Transverse colon (tissue), 4 donors: ENCODE data around the gene SLC39A11. TPM values are rescaled to one million over a fixed set of nuclear protein-coding genes. Genes with fewer than 3 reads are reported as not detected.
"Not testable (repeated sequence)": the region's sequence is repeated elsewhere in the genome, so short reads cannot be mapped to it uniquely, and the experiment has no call there.

ENCODE experiments used
- DNase-seq: peaks from one replicate; pipeline ENCODE4 v3.0.0-alpha.2; 2019
- H3K27ac ChIP-seq, 4 donors: fragments of 200-600 bp; sonication (generic); 2 replicates each; pipeline ENCODE4 v1.5.1; 2016 to 2018; ENCODE audit warnings: inconsistent platforms in 4 of 4
- H3K27me3 ChIP-seq: fragments of 200-600 bp; sonication (generic); 2 replicates; pipeline ENCODE4 v1.5.1; 2017; ENCODE audit warnings: inconsistent platforms
- H3K36me3 ChIP-seq, 4 donors: fragments of 200-600 bp; sonication (generic); 2 replicates each; pipeline ENCODE4 v1.5.1; 2017 to 2019; ENCODE audit warnings: inconsistent platforms in 4 of 4
- H3K4me1 ChIP-seq, 4 donors: fragments of 200-600 bp; sonication (generic); 2 replicates each; pipeline ENCODE4 v1.5.1; 2017 to 2020; ENCODE audit warnings: inconsistent platforms in 4 of 4
- H3K4me3 ChIP-seq, 4 donors: fragments of 200-600 bp; sonication (generic); 1 replicate in 1 of 4; 2 replicates in 3 of 4; pipeline versions ENCODE4 v1.5.1 to v1.6.1; 2017 to 2019; ENCODE audit warnings: inconsistent platforms in 4 of 4
- H3K9me3 ChIP-seq, 2 donors: fragments of 200-600 bp; sonication (generic); 2 replicates each; pipeline ENCODE4 v1.5.1; 2017 to 2019; ENCODE audit warnings: inconsistent platforms in 2 of 2
- EP300 ChIP-seq: sonication (generic); formaldehyde crosslinking; IDR thresholded peaks from one replicate; pipeline ENCODE4 v1.6.1; 2017; ENCODE audit warnings: antibody characterized with exemption, low read depth
- POLR2A ChIP-seq: fragments of 450-650 bp; IDR thresholded peaks from one replicate; pipeline ENCODE4 v1.6.1; 2016; ENCODE audit warnings: antibody characterized with exemption, mild to moderate bottlenecking, moderate library complexity
- POLR2AphosphoS5 ChIP-seq, 3 donors: sonication (generic); formaldehyde crosslinking; IDR thresholded peaks; one replicate each; pipeline ENCODE4 v1.6.1; 2016; ENCODE audit warnings: antibody characterized with exemption in 3 of 3
- WGBS, 2 donors: methylation state at CpG; one replicate each; pipeline ENCODE4 v1.1.5; 2018; ENCODE audit warnings: low coverage in 1 of 2; 5-methylcytosine and 5-hydroxymethylcytosine counted together
- in situ Hi-C, 4 donors: fragments of 200-750 bp; cut with MboI; loops; one replicate each; pipeline versions ENCODE4 v1.15.0 to v1.15.1; 2017; ENCODE audit warnings: low sequenced_read_pairs in 3 of 4, low pct_ligation_motif_present in 1 of 4, low pct_unique_long_range_greater_than_20kb in 1 of 4
- intact Hi-C: fragments of 100-400 bp; cut with DNase I; formaldehyde crosslinking; loops from one replicate; pipeline ENCODE4 v1.15.1; 2023; ENCODE audit warnings: low total_unique reads
- total RNA-seq, 4 donors: library from RNA; depleted of rRNA; stranded (reverse); fragments of >200 nt; gene quantifications; one replicate each; pipeline ENCODE4 v1.1.0, GENCODE V29; 2016
- TF ChIP-seq, protein P1 (sequence below), 5 experiments: fragments of 200-600 bp in 3 of 5; fragments of 450-650 bp in 2 of 5; sonication (generic) in 3 of 5; IDR thresholded peaks; 1 replicate in 2 of 5; 2 replicates in 3 of 5; pipeline ENCODE4 v1.5.1; 2016 to 2017; ENCODE audit warnings: antibody characterized with exemption in 5 of 5, inconsistent platforms in 3 of 5, mild to moderate bottlenecking in 2 of 5, moderate library complexity in 1 of 5

Gene SLC39A11
- total RNA-seq, 4 donors from 2014 or later, result 20.7 to 49.7 (median 33.3) TPM

DNA sequence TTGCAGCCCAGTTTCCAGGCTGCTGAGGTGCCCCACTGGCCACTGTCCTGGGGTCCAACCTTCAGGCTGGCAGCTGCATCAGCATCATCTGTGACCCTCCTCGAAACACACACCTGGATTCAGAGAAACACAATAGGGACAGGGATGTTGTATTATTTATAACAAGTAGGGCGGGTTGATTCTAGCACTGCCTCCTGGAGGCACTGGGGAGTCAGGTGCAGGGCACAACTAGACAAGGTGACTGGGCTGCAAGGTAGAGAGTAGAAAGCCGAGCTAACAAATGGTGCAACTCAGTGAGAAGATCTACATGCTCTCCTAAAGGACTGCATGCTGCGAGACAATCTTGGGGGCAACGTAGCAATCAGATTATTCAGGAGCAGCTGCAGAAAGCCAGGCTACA is 317.3 kb downstream of the SLC39A11 start:
- DNase-seq, result no peak
- Histone ChIP-seq H3K9me3 (no peaks in the 10 kb centered on the region), H3K27me3 (no peaks in the 10 kb centered on the region), H3K4me3 (no peak overlapping the region), H3K36me3 (no peaks in the 10 kb centered on the region), H3K27ac (no peak overlapping the region), H3K4me1 (no peaks in the 10 kb centered on the region)
- 90 to 98% methylated on average over 3 to 5 of the region's 5 CpGs for WGBS, 2 donors
- no peak for TF ChIP-seq POLR2AphosphoS5 (IDR thresholded peaks at IDR 0.05)
- TF ChIP-seq, protein P1, sequence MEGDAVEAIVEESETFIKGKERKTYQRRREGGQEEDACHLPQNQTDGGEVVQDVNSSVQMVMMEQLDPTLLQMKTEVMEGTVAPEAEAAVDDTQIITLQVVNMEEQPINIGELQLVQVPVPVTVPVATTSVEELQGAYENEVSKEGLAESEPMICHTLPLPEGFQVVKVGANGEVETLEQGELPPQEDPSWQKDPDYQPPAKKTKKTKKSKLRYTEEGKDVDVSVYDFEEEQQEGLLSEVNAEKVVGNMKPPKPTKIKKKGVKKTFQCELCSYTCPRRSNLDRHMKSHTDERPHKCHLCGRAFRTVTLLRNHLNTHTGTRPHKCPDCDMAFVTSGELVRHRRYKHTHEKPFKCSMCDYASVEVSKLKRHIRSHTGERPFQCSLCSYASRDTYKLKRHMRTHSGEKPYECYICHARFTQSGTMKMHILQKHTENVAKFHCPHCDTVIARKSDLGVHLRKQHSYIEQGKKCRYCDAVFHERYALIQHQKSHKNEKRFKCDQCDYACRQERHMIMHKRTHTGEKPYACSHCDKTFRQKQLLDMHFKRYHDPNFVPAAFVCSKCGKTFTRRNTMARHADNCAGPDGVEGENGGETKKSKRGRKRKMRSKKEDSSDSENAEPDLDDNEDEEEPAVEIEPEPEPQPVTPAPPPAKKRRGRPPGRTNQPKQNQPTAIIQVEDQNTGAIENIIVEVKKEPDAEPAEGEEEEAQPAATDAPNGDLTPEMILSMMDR (IDR thresholded peaks at IDR 0.05), result no peak
- no peak for TF ChIP-seq POLR2A
- TF ChIP-seq EP300, result no peak
- intact Hi-C loops, result loop anchor here (5.0 kb wide), 1 partner anchor 1153 kb away; no protein-coding TSS in a partner anchor
- in situ Hi-C loops, result no loop called here

DNA sequence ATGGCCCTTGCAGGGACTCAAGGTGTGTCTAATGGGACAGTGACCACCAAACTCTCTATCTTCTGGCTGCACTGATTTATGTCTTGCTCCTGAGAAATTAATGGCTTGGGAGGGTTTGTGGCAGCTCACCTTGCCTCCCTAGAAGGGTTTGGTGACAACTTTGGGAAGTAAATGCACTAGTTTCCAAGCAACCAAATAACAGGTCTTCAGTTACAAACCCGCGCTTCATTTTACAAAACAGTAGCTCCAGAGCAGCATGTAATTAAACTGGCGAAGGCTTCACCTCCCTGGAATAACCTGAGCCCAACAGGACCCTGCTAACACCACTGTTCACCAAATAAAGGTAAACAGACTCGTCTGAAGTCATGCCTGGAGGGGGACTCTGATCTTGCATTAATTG is 318.3 kb downstream of the SLC39A11 start:
- TF ChIP-seq EP300 (no peak), POLR2A (no peak), POLR2AphosphoS5 (IDR thresholded peaks at IDR 0.05) (no peak)
- intact Hi-C loops, result no loop called here

DNA sequence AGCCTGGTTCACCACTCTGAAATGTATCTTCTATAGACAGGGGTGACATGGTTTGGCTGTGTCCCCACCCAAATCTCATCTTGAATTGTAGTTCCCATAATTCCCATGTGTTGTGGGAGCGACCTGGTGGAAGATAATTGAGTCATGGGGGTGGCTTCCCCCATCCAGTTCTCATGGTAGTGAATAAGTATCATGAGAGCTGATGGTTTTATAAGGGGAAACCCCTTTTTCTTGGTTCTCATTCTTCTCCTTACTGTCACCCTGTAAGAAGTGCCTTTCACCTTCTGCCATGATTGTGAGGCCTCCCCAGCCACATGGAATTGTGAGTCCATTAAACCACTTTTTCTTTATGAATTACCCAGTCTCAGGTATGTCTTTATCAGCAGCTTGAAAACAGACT is 319.3 kb downstream of the SLC39A11 start:
- H3K9me3 ChIP-seq, H3K4me1 ChIP-seq, H3K27ac ChIP-seq, in situ Hi-C loops, DNase-seq, H3K4me3 ChIP-seq, H3K36me3 ChIP-seq, intact Hi-C loops, H3K27me3 ChIP-seq: not testable (repeated sequence)
- WGBS, 2 donors, result 87% methylated on average over 1 of the region's 1 CpG; no CpG with 5 or more reads in 1 of the 2 donors

More for the DNA sequence above, 318.3 kb downstream of the SLC39A11 start:
- Histone ChIP-seq H3K27me3 (no peaks in the 10 kb centered on the region), H3K36me3 (no peaks in the 10 kb centered on the region), H3K27ac (no peak overlapping the region), H3K4me3 (no peak overlapping the region), H3K9me3 (no peaks in the 10 kb centered on the region), H3K4me1 (no peaks in the 10 kb centered on the region)
- in situ Hi-C loops, result no loop called here
- DNase-seq, result no peak
- WGBS, 2 donors, result 96% methylated on average over 4 of the region's 4 CpGs; no CpG with 5 or more reads in 1 of the 2 donors

DNA sequence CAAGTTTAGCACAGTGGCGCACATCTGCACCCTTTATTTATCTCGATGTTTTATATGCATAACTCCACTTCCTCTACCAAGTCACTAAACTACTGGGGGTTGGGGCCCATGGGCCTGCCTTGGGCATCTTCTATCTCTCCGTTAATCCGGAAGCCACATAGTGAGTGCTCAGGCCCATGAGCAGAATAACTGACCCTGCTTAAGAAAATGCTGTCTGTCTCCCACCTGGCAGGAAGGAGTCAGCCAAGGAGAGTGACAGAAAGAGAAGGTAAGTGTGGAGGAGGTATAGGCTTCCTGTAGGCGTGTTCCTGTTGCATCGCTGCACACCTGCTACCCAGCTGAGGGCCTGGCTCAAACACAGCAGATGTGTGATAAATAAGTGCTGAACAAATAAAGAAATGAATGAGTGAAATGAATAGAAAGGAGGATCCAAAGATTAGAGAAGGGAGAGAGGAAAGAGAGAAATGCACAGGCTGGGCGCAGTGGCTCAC is 320.1 kb downstream of the SLC39A11 start:
- in situ Hi-C loops, result no loop called here
- no peaks in the 10 kb centered on the region for H3K27me3 ChIP-seq
- TF ChIP-seq EP300 (no peak), POLR2AphosphoS5 (IDR thresholded peaks at IDR 0.05) (no peak), POLR2A (no peak)
- TF ChIP-seq, protein P1 (IDR thresholded peaks at IDR 0.05), result no peak
- 90% methylated on average over 4 to 7 of the region's 7 CpGs for WGBS, 2 donors
- intact Hi-C loops, result no loop called here
- no peak overlapping the region for H3K4me3 ChIP-seq
- H3K9me3 ChIP-seq, result no peaks in the 10 kb centered on the region
- H3K36me3 ChIP-seq, result no peaks in the 10 kb centered on the region
- peak; percentile 10 for DNase-seq
- H3K4me1 ChIP-seq, result no peaks in the 10 kb centered on the region
- no peak overlapping the region for H3K27ac ChIP-seq

DNA sequence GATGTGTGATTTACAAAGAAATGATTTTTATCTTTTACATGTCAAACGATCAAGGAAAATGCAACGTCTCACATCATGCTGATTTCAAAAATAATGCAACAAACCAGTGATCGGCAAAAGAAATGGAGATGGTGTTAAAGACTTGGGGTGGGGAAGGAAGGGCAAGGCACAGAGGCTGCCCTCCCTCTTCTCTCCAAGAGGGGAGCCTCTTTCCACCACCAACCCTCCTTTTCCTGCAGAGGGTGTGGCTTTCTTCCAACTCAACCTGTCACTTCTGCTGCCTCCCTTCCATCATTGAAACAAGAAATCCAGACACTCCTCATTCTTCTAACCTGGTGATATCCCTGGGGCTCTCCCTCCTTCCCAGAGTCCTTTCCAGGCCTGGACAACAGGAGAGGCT is 320.8 kb downstream of the SLC39A11 start:
- Histone ChIP-seq H3K36me3 (no peaks in the 10 kb centered on the region), H3K27me3 (no peaks in the 10 kb centered on the region), H3K4me1 (no peaks in the 10 kb centered on the region), H3K9me3 (no peaks in the 10 kb centered on the region), H3K4me3 (no peak overlapping the region), H3K27ac (no peak overlapping the region)
- in situ Hi-C loops, result no loop called here
- intact Hi-C loops, result no loop called here
- 79 to 89% methylated on average over 3 of the region's 3 CpGs for WGBS, 2 donors
- DNase-seq, result no peak
- TF ChIP-seq POLR2AphosphoS5 (IDR thresholded peaks at IDR 0.05) (no peak), EP300 (no peak), POLR2A (no peak)
- TF ChIP-seq, protein P1 (IDR thresholded peaks at IDR 0.05), result no peak
